NT2/D1 (cell line): ENCODE results near the gene TAS1R3.

Experiments used
- SUZ12 ChIP-seq: IDR thresholded peaks from 2 replicates; pipeline ENCODE4 v1.6.1; 2011; ENCODE audit not compliant: insufficient read length, insufficient read depth; ENCODE audit errors: extremely low read depth
- YY1 ChIP-seq: IDR thresholded peaks from 2 replicates; pipeline ENCODE4 v1.6.1; 2011; ENCODE audit not compliant: insufficient read length, insufficient read depth
- ZNF274 ChIP-seq: IDR thresholded peaks from 2 replicates; pipeline ENCODE4 v1.6.1; 2011; ENCODE audit warnings: mild to moderate bottlenecking, low read depth, low read length

GRCh38 chr1:1318131-1318652, 12.9 kb upstream of the TAS1R3 start:
- TF ChIP-seq YY1 (no peak), ZNF274 (no peak), SUZ12 (no peak)
